Measurements from ENCODE around the gene LRRC75A. TPM values are rescaled to one million over a fixed set of nuclear protein-coding genes. Genes with fewer than 3 reads are reported as not detected.
A peak's percentile ranks its signal among the peaks of the same experiment; 100 is the strongest.

The LRRC75A gene
- total RNA-seq, 1 donor from 2014 or later = 1.2 TPM

GRCh38 chr17:16493531-16494046, 1.6 kb upstream of the LRRC75A start:
- DNase-seq (ENCODE audit: low read depth in 2 of 2) = no peak

GRCh38 chr17:16492613-16493530, 879 bp upstream of the LRRC75A start:
- no peak for DNase-seq (ENCODE audit: low read depth in 2 of 2)

DNA sequence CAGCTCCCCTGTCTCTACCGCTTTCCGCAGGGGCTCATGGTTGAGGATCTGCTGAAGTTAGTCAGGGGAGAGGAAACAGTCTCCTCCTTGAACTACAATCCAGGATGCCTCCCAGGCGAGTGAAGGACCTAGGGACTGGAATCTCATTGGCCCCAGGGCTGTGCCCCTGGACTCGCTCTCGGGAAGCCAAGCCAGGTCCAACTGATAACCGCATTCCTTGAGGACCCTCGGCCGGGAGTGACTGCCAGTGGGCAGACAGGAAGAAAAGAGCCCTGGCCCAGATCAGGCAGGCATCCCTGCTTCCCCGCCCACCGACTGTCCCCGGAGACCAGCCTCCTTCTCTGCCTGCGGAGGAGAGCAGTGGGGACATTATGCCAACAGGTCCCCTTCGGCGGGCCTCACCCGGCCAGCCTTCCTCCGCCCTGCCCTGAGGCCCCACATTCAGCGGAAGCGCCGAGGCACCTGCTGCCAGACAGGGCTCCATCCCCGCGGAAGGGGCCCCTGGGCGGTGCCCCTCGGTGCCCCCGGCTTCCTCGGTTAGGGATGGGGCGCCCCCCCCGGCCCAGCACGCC, 776 bp downstream of the LRRC75A start:
- DNase-seq (ENCODE audit: low read depth in 2 of 2) = no peak

DNA sequence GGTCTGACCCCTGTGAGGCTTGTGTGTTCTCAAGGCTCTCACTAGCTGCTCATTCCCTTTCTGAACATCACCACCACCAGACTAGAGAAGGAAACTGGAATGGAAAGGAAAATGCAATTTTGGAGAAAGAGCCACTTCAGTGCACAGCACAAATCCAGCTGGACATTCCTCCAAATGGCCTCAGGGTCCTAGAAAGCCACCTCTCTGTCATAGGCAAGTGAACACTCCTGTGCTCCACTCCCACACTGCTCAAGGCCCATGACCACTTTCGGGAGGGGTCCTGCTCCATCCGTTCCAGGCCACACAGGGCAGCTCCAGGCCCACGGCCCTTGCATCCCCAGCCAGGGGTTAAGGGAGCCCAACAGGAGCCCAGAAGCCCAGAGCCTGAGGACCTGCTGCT, 2.6 kb downstream of the LRRC75A start:
- no peak for DNase-seq (ENCODE audit: low read depth in 2 of 2)

DNA sequence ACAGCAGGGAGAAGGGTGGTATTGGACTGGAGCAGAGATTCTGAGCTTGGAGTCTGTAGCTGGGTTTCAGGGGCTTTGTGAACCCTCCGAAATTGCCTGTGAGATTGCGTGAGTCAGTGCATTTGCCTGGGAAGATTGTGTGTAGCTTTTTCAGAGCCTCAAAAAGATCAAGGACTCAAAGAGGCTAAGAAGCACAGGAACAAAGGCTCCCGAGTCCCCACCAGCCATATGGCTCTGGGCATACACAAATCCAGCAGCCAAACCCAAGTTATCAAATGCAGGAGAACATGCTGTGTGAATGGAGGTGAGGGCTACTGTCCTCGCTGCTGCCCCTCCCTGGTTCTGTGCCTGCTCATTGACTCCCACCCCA, 3.0 kb downstream of the LRRC75A start:
- DNase-seq (ENCODE audit: low read depth in 2 of 2) = no peak

DNA sequence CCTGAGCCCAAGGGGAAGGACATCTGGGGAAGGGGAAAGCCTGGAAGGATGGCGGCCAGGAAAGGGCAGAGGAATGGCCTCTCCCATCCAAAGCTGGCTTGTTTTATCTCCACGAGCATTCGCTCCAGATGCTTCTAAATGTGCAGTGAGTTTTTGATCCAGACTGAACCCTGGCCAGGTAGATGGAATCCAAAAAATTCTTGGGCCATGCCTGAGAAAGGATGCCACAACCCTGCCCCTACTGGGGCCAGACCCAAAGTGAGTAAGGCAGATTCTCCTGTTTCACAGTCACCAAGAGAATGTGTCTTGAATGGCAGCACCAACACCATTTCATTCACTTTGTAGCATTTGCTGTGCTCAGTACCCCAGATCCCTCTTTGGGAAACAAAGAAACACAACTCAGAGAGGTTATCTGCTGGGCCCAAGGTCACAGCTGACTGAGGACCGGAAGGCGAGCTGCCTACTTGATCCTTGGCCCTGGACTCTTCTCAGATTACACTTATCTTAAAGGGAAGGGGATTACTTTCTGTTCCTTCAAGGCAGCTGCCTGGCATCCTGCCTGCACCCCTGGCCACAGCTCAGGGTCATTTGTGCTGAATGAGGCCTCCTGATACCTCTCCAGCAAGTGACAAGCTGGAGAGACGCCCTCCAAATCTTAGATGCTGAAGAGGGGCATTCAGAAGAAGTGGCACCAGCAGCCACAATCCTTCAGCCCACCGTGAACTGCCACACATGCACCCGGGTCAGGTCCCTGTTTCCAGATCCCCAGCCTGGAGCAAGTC, 3.6 kb downstream of the LRRC75A start:
- no peak for DNase-seq (ENCODE audit: low read depth in 2 of 2)

GRCh38 chr17:16486373-16487250, 5.4 kb downstream of the LRRC75A start:
- peak; percentile 55 to 80 for DNase-seq (ENCODE audit: low read depth in 2 of 2)

GRCh38 chr17:16484445-16485175, 7.4 kb downstream of the LRRC75A start:
- DNase-seq (ENCODE audit: low read depth in 2 of 2) = no peak

- no peak for DNase-seq (ENCODE audit: low read depth in 2 of 2)
Observed at GRCh38 chr17:16483021-16483645, 8.9 kb downstream of the LRRC75A start.

GRCh38 chr17:16482253-16482652, 9.7 kb downstream of the LRRC75A start:
- no peak for DNase-seq (ENCODE audit: low read depth in 2 of 2)

- DNase-seq (ENCODE audit: low read depth in 2 of 2) = no peak
Observed at GRCh38 chr17:16480995-16481394, 11.0 kb downstream of the LRRC75A start.

- DNase-seq (ENCODE audit: low read depth in 2 of 2) = no peak
Observed at GRCh38 chr17:16479264-16479663, 12.7 kb downstream of the LRRC75A start.

- DNase-seq (ENCODE audit: low read depth in 2 of 2) = no peak
Observed at GRCh38 chr17:16478649-16479048, 13.3 kb downstream of the LRRC75A start.

GRCh38 chr17:16477666-16478065, 14.3 kb downstream of the LRRC75A start:
- DNase-seq (ENCODE audit: low read depth in 2 of 2) = no peak

DNA sequence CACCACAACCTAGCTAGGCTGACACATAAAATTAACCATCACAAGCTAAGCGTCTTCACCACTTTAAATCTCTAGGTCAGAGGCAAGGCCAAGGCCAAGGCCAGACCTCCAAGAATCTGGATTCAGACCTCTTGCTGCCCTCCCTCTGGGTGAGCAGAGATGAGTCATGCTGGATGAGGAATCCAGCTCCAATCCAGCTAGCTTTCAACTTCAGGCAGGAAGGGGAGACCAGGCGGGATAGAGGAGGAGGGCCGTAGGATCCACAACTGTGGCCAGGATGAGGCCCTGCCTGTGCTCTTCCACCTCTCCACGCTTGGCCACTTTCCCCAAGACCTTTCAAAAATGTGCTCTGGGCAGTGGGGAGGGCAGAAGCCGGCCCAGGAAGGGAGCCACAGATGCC, 14.7 kb downstream of the LRRC75A start:
- DNase-seq (ENCODE audit: low read depth in 2 of 2) = peak in 1 of 2 donors; percentile 81

- DNase-seq (ENCODE audit: low read depth in 2 of 2) = no peak
Observed at GRCh38 chr17:16475179-16475704, 16.8 kb downstream of the LRRC75A start.

GRCh38 chr17:16474012-16474725, 17.8 kb downstream of the LRRC75A start:
- no peak for DNase-seq (ENCODE audit: low read depth in 2 of 2)

DNA sequence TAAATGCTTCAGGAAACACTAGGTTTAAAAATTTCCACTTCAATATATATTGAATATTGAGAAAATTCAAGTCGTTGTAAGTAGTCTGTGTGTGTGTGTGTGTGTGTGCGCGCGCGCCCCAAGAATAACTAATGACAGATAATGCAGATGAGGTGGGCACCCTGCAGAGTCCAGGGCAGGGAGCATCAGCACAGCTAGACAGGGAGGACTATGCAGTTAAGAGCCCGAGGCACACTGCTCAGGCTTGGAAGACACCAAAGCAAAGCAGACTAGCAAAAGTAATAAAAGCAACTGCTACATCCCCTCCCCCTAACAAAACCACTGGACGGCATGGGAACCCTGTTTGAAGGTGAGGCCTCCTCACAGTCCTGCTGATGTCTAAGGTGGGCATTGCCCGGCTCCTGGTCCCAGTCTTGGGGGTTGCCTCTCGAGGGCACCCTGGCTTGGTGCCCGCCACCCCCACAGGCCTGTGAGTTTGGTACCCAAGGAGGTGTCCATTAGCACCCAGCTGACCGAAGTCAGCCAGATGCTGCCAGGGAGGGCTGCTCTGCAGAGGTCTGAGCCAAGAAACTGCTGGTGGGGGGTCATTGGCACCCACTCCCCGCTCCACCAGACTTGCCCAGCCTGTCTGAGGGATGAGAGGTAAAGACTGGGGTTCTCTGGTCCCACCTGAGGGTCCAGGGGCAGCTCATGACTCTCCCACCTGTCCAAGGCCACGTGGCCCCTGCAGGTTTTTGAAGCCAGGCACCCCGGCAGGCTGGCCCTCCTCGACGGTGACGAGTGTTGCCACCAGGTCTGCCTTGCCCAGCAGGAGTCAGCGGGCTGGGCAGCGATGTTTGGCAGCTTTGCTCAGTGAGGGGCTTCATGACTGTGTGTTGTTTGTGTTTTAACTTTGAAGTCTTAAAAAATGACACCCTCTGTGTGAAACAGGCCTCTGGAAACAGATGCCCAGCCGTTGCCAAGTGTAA, 18.7 kb downstream of the LRRC75A start:
- no peak for DNase-seq (ENCODE audit: low read depth in 2 of 2)
